Right lobe of liver (tissue), 6 donors: ENCODE results near the gene TNFSF13. TPM values are rescaled to one million over a fixed set of nuclear protein-coding genes. Genes with fewer than 3 reads are reported as not detected.

Source experiments
- ATAC-seq, 4 donors: fragments of 200-7000 bp; cut with Tn5 transposase; one replicate each; pipeline ENCODE4 v1.9.1; 2020; ENCODE audit warnings: mild to moderate bottlenecking in 4 of 4, moderate library complexity in 4 of 4
- DNase-seq, 3 donors: peaks; one replicate each; pipeline ENCODE4 v3.0.0-alpha.2; 2020
- H3K27ac ChIP-seq, 3 donors: fragments of 200-600 bp; one replicate each; pipeline ENCODE4 v1.8.0; 2022
- H3K27me3 ChIP-seq, 2 donors: fragments of 200-600 bp; one replicate each; pipeline ENCODE4 v1.8.0; 2022
- H3K36me3 ChIP-seq, 4 donors: fragments of 200-600 bp; sonication (generic) in 1 of 4; one replicate each; pipeline versions ENCODE4 v1.5.1 to v1.8.0; 2017 to 2022; ENCODE audit warnings: control low read depth in 1 of 4
- H3K4me1 ChIP-seq, 4 donors: fragments of 200-600 bp; sonication (generic) in 1 of 4; one replicate each; pipeline versions ENCODE4 v1.5.1 to v1.8.0; 2017 to 2022; ENCODE audit warnings: control low read depth in 1 of 4
- H3K4me3 ChIP-seq, 3 donors: fragments of 200-600 bp; one replicate each; pipeline ENCODE4 v1.8.0; 2022
- H3K9me3 ChIP-seq, 4 donors: fragments of 200-600 bp; sonication (generic) in 1 of 4; one replicate each; pipeline versions ENCODE4 v1.5.1 to v1.8.0; 2017 to 2022; ENCODE audit warnings: control low read depth in 1 of 4
- POLR2A ChIP-seq: fragments of 450-650 bp; IDR thresholded peaks from one replicate; pipeline ENCODE4 v1.6.1; 2017; ENCODE audit warnings: antibody characterized with exemption, mild to moderate bottlenecking
- WGBS: methylation state at CpG from one replicate; pipeline ENCODE4 v1.1.6; 2018; ENCODE audit warnings: low coverage, low lambda C conversion rate; ENCODE audit not compliant: insufficient coverage; ENCODE audit errors: missing lambda C conversion rate; 5-methylcytosine and 5-hydroxymethylcytosine counted together
- intact Hi-C, 2 donors: fragments of 100-400 bp; cut with DNase I; formaldehyde crosslinking; loops; one replicate each; pipeline versions ENCODE4 v1.11.2 to v1.14.1; 2022
- total RNA-seq, 6 experiments: library from RNA; depleted of rRNA in 2 of 6; stranded (reverse); fragments of >200 nt in 2 of 6; fragmentation: NEBNext Ultra II Directional in 3 of 6; extraction: Animal tissue kit (Norgen Biotek cat#: 25700) in 3 of 6; gene quantifications; one replicate each; pipeline versions ENCODE4 v1.1.0 to v1.2.4, GENCODE V29; 2016 to 2023
- TF ChIP-seq, protein P1 (sequence below), 4 donors: fragments of 200-600 bp in 3 of 4; fragments of 450-650 bp in 1 of 4; IDR thresholded peaks; one replicate each; pipeline versions ENCODE4 v1.5.1 to v1.8.0; 2016 to 2022; ENCODE audit warnings: antibody characterized with exemption in 4 of 4, mild to moderate bottlenecking in 2 of 4
- donor health status: DM: no; HTN: yes; CAD: no.
- donor health status: DM: no; HTN: no; CAD: no.
- donor health status: DM: no; HTN: no; CAD: no.
- donor health status: DM: no; HTN: yes; CAD: no.
- donor health status: DM: no; HTN: yes; CAD: no.

TNFSF13 gene
- total RNA-seq, 6 experiments from 2014 or later: 4.3 to 13.0 (median 6.2) TPM

DNA sequence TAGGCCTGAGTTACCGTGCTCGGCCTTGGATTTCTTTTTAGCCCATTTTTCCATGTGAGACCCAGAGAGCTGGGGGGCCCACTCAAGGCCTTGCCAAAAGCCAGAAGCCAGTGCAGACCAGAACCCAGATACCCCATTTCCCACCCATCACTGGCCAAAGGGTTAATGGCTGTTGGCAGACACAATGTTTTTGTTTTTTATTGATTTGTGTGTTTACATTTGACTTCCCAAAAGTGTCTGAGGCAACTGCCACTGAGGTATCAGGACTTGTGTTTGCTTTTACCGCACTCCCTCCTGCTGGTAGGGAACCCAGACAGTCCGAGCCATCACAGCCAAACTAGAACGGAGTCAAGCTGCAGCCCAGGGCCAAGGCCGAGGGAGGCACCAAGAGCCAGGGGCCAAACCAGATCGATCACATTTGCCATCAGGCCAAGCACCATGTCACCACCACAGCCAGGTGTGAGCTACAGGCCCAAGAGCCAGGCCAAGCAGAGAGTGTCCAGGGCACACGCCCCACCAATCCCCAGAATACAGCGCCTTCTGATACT, 17.4 kb upstream of the TNFSF13 start:
- no peaks in the 10 kb centered on the region for H3K36me3 ChIP-seq
- H3K27ac ChIP-seq: no peak overlapping the region
- peaks cover 0 to 6% (median 0%) of the 10 kb centered on the region in 4 donors for H3K4me1 ChIP-seq
- TF ChIP-seq, protein P1, sequence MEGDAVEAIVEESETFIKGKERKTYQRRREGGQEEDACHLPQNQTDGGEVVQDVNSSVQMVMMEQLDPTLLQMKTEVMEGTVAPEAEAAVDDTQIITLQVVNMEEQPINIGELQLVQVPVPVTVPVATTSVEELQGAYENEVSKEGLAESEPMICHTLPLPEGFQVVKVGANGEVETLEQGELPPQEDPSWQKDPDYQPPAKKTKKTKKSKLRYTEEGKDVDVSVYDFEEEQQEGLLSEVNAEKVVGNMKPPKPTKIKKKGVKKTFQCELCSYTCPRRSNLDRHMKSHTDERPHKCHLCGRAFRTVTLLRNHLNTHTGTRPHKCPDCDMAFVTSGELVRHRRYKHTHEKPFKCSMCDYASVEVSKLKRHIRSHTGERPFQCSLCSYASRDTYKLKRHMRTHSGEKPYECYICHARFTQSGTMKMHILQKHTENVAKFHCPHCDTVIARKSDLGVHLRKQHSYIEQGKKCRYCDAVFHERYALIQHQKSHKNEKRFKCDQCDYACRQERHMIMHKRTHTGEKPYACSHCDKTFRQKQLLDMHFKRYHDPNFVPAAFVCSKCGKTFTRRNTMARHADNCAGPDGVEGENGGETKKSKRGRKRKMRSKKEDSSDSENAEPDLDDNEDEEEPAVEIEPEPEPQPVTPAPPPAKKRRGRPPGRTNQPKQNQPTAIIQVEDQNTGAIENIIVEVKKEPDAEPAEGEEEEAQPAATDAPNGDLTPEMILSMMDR (IDR thresholded peaks at IDR 0.05): no peak
- TF ChIP-seq POLR2A: no peak
- H3K9me3 ChIP-seq: no peaks in the 10 kb centered on the region
- DNase-seq (no peak), ATAC-seq (peak; percentile 47 to 69 (median 53))
- no peak overlapping the region for H3K4me3 ChIP-seq
- intact Hi-C loops: no loop called here
- 56% methylated on average over 7 of the region's 9 CpGs for WGBS
- H3K27me3 ChIP-seq: no peaks in the 10 kb centered on the region

DNA sequence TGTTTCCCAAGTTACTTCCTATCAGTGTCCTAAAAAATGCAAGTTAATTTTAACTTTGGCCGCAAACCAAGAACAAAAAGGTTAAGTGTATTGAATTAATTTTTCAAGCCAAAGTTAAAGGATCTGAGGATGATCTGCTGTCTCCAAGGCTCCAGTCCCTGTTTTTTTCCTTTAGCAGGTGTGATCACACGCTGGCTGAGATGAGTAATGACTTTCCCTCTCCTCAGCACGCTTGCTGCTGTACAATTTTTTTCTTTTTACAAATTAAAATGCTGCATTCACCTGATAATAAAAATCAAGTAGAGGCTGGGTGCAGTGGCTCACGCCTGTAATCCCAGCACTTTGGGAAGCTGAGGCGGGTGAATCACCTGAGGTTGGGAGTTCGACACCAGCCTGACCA, 13.6 kb upstream of the TNFSF13 start:
- Histone ChIP-seq H3K36me3 (no peaks in the 10 kb centered on the region), H3K4me1 (peaks cover 0 to 10% (median 0%) of the 10 kb centered on the region in 4 donors), H3K27me3 (no peaks in the 10 kb centered on the region), H3K27ac (no peak overlapping the region), H3K4me3 (no peak overlapping the region), H3K9me3 (no peaks in the 10 kb centered on the region)
- no peak for TF ChIP-seq POLR2A
- TF ChIP-seq, protein P1 (IDR thresholded peaks at IDR 0.05): no peak
- 65% methylated on average over 6 of the region's 6 CpGs for WGBS
- no peak for DNase-seq
- ATAC-seq: no peak
- intact Hi-C loops: no loop called here

DNA sequence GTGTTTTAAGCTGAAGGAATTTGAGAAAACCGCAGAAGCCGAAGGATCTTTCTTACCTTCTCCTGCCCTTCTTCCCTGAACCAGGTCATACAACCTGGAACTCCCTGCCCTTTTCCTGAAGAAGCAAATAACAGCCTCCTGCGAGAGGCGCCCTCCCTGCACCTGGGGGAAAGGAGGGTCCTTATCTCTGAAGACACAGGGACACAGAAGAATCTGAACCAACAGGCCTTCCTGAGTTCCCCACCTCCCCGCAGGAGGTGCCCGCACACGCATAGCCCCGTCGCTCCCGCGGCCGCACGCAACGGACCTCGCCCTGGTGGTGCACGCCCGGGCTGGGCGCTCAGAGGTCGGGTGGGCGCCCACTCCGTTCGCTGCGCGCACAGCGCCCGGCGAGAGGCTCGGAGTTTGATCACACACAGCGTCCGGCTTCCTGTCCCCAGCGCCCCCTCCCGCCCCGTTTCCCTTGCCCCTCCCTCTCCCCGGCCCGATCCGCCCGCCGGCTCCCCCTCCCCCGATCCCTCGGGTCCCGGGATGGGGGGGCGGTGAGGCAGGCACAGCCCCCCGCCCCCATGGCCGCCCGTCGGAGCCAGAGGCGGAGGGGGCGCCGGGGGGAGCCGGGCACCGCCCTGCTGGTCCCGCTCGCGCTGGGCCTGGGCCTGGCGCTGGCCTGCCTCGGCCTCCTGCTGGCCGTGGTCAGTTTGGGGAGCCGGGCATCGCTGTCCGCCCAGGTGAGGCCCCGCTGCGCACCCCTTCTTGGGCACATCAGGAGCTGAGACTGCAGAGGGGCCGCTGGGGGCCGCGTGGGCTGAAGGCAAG, 9.8 kb upstream of the TNFSF13 start, which contains the start of gene TNFSF12:
TNFSF12 (plus strand) TSS at position 474 of the 816 bp plus-strand sequence; CDS start at position 570, 96 bp downstream.
- H3K27me3 ChIP-seq: no peaks in the 10 kb centered on the region
- TF ChIP-seq, protein P1 (IDR thresholded peaks at IDR 0.05): peak in 1 of 4 donors; percentile 11
- peak; percentile 47 for TF ChIP-seq POLR2A
- H3K27ac ChIP-seq: peak within 1 kb of the TSS; percentile 53 to 70 (median 68)
- no peaks in the 10 kb centered on the region for H3K9me3 ChIP-seq
- intact Hi-C loops: no loop called here
- H3K36me3 ChIP-seq: no peaks in the 10 kb centered on the region
- H3K4me3 ChIP-seq: peak within 1 kb of the TSS; percentile 55 to 71 (median 58)
- ATAC-seq: peak; percentile 82 to 85 (median 84)
- peak; percentile 69 to 75 (median 75) for DNase-seq
- WGBS: 2% methylated on average over 11 of the region's 65 CpGs
- peaks cover 0 to 4% (median 0%) of the 10 kb centered on the region in 4 donors for H3K4me1 ChIP-seq

DNA sequence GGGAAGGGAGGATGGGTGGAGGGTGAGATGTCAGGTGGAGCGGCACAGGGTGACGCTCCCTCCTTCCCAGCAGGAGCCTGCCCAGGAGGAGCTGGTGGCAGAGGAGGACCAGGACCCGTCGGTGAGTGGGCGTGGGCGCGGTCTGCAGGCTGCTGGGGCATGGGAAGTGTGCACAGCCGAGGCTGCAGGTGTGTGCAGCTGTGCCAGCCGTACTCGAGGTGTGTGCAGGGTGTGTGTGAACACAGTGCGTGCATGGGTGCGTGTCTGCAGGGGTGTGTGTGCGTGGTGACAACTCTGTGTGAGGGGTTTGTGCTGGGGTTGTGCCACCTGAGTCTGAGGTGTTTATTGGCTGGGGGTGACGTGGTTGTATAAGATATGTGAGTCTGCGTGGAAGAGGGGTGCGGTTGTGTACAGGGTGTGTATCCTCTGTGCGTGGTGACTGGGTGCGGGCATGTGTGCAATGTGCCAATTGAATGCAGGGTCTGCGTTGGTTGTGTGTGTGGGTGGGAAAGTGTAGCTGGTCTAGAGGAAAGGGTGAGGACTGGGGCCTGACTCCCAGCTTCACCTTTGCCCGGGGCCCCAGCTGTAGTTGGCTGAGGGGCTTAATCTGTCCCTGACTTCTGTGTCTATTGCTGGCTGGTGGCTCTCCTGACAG, 9.0 kb upstream of the TNFSF13 start:
- intact Hi-C loops: no loop called here
- TF ChIP-seq POLR2A: no peak
- TF ChIP-seq, protein P1 (IDR thresholded peaks at IDR 0.05): no peak
- peak; percentile 38 to 54 (median 51) for ATAC-seq
- peaks cover 0 to 4% (median 0%) of the 10 kb centered on the region in 4 donors for H3K4me1 ChIP-seq
- H3K27me3 ChIP-seq: no peaks in the 10 kb centered on the region
- WGBS: 48% methylated on average over 8 of the region's 20 CpGs
- DNase-seq: no peak
- H3K36me3 ChIP-seq: no peaks in the 10 kb centered on the region
- H3K9me3 ChIP-seq: no peaks in the 10 kb centered on the region
- peak overlapping the region; percentile 53 to 70 (median 68) for H3K27ac ChIP-seq
- peak overlapping the region; percentile 55 to 71 (median 58) for H3K4me3 ChIP-seq
